ENCODE measurements around the gene NOS1.
"Not testable (repeated sequence)": the region's sequence is repeated elsewhere in the genome, so short reads cannot be mapped to it uniquely, and the experiment has no call there.

NOS1 gene

GRCh38 chr12:117189725-117190209 is 171.7 kb downstream of the NOS1 start:
- peak overlapping the region; percentile 93 for H3K4me3 ChIP-seq (ENCODE audit: low read length)
- H3K27ac ChIP-seq (ENCODE audit: low read depth, low read length), result peak overlapping the region; percentile 64
- H3K36me3 ChIP-seq (ENCODE audit: control insufficient read depth, insufficient read depth, low read length), result no peaks in the 10 kb centered on the region
- no peaks in the 10 kb centered on the region for H3K27me3 ChIP-seq (ENCODE audit: control insufficient read depth, insufficient read depth, low read length)
- H3K4me1 ChIP-seq (ENCODE audit: control insufficient read depth, insufficient read depth, low read length), result no peaks in the 10 kb centered on the region
- H3K9ac ChIP-seq (ENCODE audit: low read length), result peak overlapping the region; percentile 64

GRCh38 chr12:117188961-117189724 is 172.3 kb downstream of the NOS1 start:
- H3K27ac ChIP-seq (ENCODE audit: low read depth, low read length), result peak overlapping the region; percentile 54
- peak overlapping the region; percentile 93 for H3K4me3 ChIP-seq (ENCODE audit: low read length)
- peaks cover 3% of the 10 kb centered on the region for H3K36me3 ChIP-seq (ENCODE audit: control insufficient read depth, insufficient read depth, low read length)
- H3K9ac ChIP-seq (ENCODE audit: low read length), result peak overlapping the region; percentile 64
- H3K27me3 ChIP-seq (ENCODE audit: control insufficient read depth, insufficient read depth, low read length), result no peaks in the 10 kb centered on the region
- no peaks in the 10 kb centered on the region for H3K4me1 ChIP-seq (ENCODE audit: control insufficient read depth, insufficient read depth, low read length)

GRCh38 chr12:117188121-117188665 is 173.2 kb downstream of the NOS1 start:
- Histone ChIP-seq H3K27me3 (ENCODE audit: control insufficient read depth, insufficient read depth, low read length) (no peaks in the 10 kb centered on the region), H3K36me3 (ENCODE audit: control insufficient read depth, insufficient read depth, low read length) (peaks cover 4% of the 10 kb centered on the region), H3K27ac (ENCODE audit: low read depth, low read length) (no peak overlapping the region), H3K9ac (ENCODE audit: low read length) (no peak overlapping the region), H3K4me3 (ENCODE audit: low read length) (no peak overlapping the region), H3K4me1 (ENCODE audit: control insufficient read depth, insufficient read depth, low read length) (no peaks in the 10 kb centered on the region)

- no peaks in the 10 kb centered on the region for H3K4me1 ChIP-seq (ENCODE audit: control insufficient read depth, insufficient read depth, low read length)
- H3K9ac ChIP-seq (ENCODE audit: low read length), result no peak overlapping the region
- no peaks in the 10 kb centered on the region for H3K27me3 ChIP-seq (ENCODE audit: control insufficient read depth, insufficient read depth, low read length)
- no peak overlapping the region for H3K27ac ChIP-seq (ENCODE audit: low read depth, low read length)
- peaks cover 4% of the 10 kb centered on the region for H3K36me3 ChIP-seq (ENCODE audit: control insufficient read depth, insufficient read depth, low read length)
- no peak overlapping the region for H3K4me3 ChIP-seq (ENCODE audit: low read length)
Measured at GRCh38 chr12:117187421-117187820, 174.0 kb downstream of the NOS1 start.

GRCh38 chr12:117182866-117183265 is 178.6 kb downstream of the NOS1 start:
- Histone ChIP-seq H3K4me3 (ENCODE audit: low read length) (no peak overlapping the region), H3K27ac (ENCODE audit: low read depth, low read length) (no peak overlapping the region), H3K4me1 (ENCODE audit: control insufficient read depth, insufficient read depth, low read length) (no peaks in the 10 kb centered on the region), H3K27me3 (ENCODE audit: control insufficient read depth, insufficient read depth, low read length) (no peaks in the 10 kb centered on the region), H3K9ac (ENCODE audit: low read length) (no peak overlapping the region), H3K36me3 (ENCODE audit: control insufficient read depth, insufficient read depth, low read length) (peaks cover 13% of the 10 kb centered on the region)

- not testable (repeated sequence) for H3K27ac ChIP-seq (ENCODE audit: low read depth, low read length); H3K9ac ChIP-seq (ENCODE audit: low read length); H3K4me3 ChIP-seq (ENCODE audit: low read length); H3K27me3 ChIP-seq (ENCODE audit: control insufficient read depth, insufficient read depth, low read length); H3K4me1 ChIP-seq (ENCODE audit: control insufficient read depth, insufficient read depth, low read length)
- peaks cover 17% of the 10 kb centered on the region for H3K36me3 ChIP-seq (ENCODE audit: control insufficient read depth, insufficient read depth, low read length)
Measured at GRCh38 chr12:117181468-117181843, 180.0 kb downstream of the NOS1 start.

GRCh38 chr12:117180758-117181467 is 180.5 kb downstream of the NOS1 start:
- Histone ChIP-seq H3K9ac (ENCODE audit: low read length) (no peak overlapping the region), H3K27ac (ENCODE audit: low read depth, low read length) (no peak overlapping the region), H3K4me1 (ENCODE audit: control insufficient read depth, insufficient read depth, low read length) (no peaks in the 10 kb centered on the region), H3K4me3 (ENCODE audit: low read length) (no peak overlapping the region), H3K36me3 (ENCODE audit: control insufficient read depth, insufficient read depth, low read length) (peaks cover 19% of the 10 kb centered on the region), H3K27me3 (ENCODE audit: control insufficient read depth, insufficient read depth, low read length) (no peaks in the 10 kb centered on the region)

GRCh38 chr12:117178745-117179144 is 182.7 kb downstream of the NOS1 start:
- no peak overlapping the region for H3K4me3 ChIP-seq (ENCODE audit: low read length)
- no peak overlapping the region for H3K27ac ChIP-seq (ENCODE audit: low read depth, low read length)
- H3K36me3 ChIP-seq (ENCODE audit: control insufficient read depth, insufficient read depth, low read length), result peaks cover 20% of the 10 kb centered on the region

GRCh38 chr12:117178301-117178700 is 183.1 kb downstream of the NOS1 start:
- Histone ChIP-seq H3K27ac (ENCODE audit: low read depth, low read length) (no peak overlapping the region), H3K36me3 (ENCODE audit: control insufficient read depth, insufficient read depth, low read length) (peaks cover 22% of the 10 kb centered on the region), H3K4me3 (ENCODE audit: low read length) (no peak overlapping the region), H3K27me3 (ENCODE audit: control insufficient read depth, insufficient read depth, low read length) (no peaks in the 10 kb centered on the region), H3K4me1 (ENCODE audit: control insufficient read depth, insufficient read depth, low read length) (no peaks in the 10 kb centered on the region), H3K9ac (ENCODE audit: low read length) (no peak overlapping the region)

More at GRCh38 chr12:117178745-117179144, 182.7 kb downstream of the NOS1 start:
- Histone ChIP-seq H3K9ac (ENCODE audit: low read length) (no peak overlapping the region), H3K4me1 (ENCODE audit: control insufficient read depth, insufficient read depth, low read length) (no peaks in the 10 kb centered on the region), H3K27me3 (ENCODE audit: control insufficient read depth, insufficient read depth, low read length) (no peaks in the 10 kb centered on the region)

- no peak overlapping the region for H3K4me3 ChIP-seq (ENCODE audit: low read length)
- peaks cover 29% of the 10 kb centered on the region for H3K36me3 ChIP-seq (ENCODE audit: control insufficient read depth, insufficient read depth, low read length)
- no peak overlapping the region for H3K9ac ChIP-seq (ENCODE audit: low read length)
- H3K27ac ChIP-seq (ENCODE audit: low read depth, low read length), result no peak overlapping the region
- no peaks in the 10 kb centered on the region for H3K27me3 ChIP-seq (ENCODE audit: control insufficient read depth, insufficient read depth, low read length)
- no peaks in the 10 kb centered on the region for H3K4me1 ChIP-seq (ENCODE audit: control insufficient read depth, insufficient read depth, low read length)
Measured at GRCh38 chr12:117172168-117172567, 189.3 kb downstream of the NOS1 start.

GRCh38 chr12:117171499-117172162 is 189.8 kb downstream of the NOS1 start:
- Histone ChIP-seq H3K4me1 (ENCODE audit: control insufficient read depth, insufficient read depth, low read length) (no peaks in the 10 kb centered on the region), H3K27ac (ENCODE audit: low read depth, low read length) (no peak overlapping the region), H3K36me3 (ENCODE audit: control insufficient read depth, insufficient read depth, low read length) (peaks cover 30% of the 10 kb centered on the region), H3K27me3 (ENCODE audit: control insufficient read depth, insufficient read depth, low read length) (no peaks in the 10 kb centered on the region), H3K4me3 (ENCODE audit: low read length) (no peak overlapping the region), H3K9ac (ENCODE audit: low read length) (no peak overlapping the region)

- Histone ChIP-seq H3K27ac (ENCODE audit: low read depth, low read length) (no peak overlapping the region), H3K9ac (ENCODE audit: low read length) (no peak overlapping the region), H3K4me3 (ENCODE audit: low read length) (no peak overlapping the region), H3K27me3 (ENCODE audit: control insufficient read depth, insufficient read depth, low read length) (no peaks in the 10 kb centered on the region), H3K36me3 (ENCODE audit: control insufficient read depth, insufficient read depth, low read length) (peaks cover 34% of the 10 kb centered on the region), H3K4me1 (ENCODE audit: control insufficient read depth, insufficient read depth, low read length) (no peaks in the 10 kb centered on the region)
Measured at GRCh38 chr12:117169548-117169947, 191.9 kb downstream of the NOS1 start.
